Thyroid gland (tissue), 4 donors: ENCODE measurements around the gene UBL4B. TPM values are rescaled to one million over a fixed set of nuclear protein-coding genes. Genes with fewer than 3 reads are reported as not detected.

Source experiments
- DNase-seq, 2 donors: peaks; one replicate each; pipeline ENCODE4 v3.0.0-alpha.2; 2019
- H3K27ac ChIP-seq, 3 donors: fragments of 200-600 bp; sonication (generic); 1 replicate in 2 of 3; 2 replicates in 1 of 3; pipeline ENCODE4 v1.5.1; 2016 to 2019; ENCODE audit warnings: mild to moderate bottlenecking in 1 of 3, moderate library complexity in 1 of 3
- H3K27me3 ChIP-seq: fragments of 200-600 bp; sonication (generic); one replicate; pipeline ENCODE4 v1.5.1; 2019
- H3K36me3 ChIP-seq, 2 donors: fragments of 200-600 bp; sonication (generic); one replicate each; pipeline ENCODE4 v1.5.1; 2016 to 2019
- H3K4me1 ChIP-seq, 2 donors: fragments of 200-600 bp; sonication (generic); one replicate each; pipeline ENCODE4 v1.5.1; 2017 to 2019
- H3K4me3 ChIP-seq, 3 donors: fragments of 200-600 bp; sonication (generic); replicated peaks in 1 of 3; 1 replicate in 2 of 3; 2 replicates in 1 of 3; pipeline ENCODE4 v1.5.1; 2016; ENCODE audit warnings: mild to moderate bottlenecking in 1 of 3
- H3K9me3 ChIP-seq: fragments of 200-600 bp; sonication (generic); one replicate; pipeline ENCODE4 v1.5.1; 2017
- CTCF ChIP-seq, 6 experiments: fragments of 200-600 bp in 3 of 6; fragments of 450-650 bp in 3 of 6; sonication (generic) in 3 of 6; IDR thresholded peaks; one replicate each; pipeline ENCODE4 v1.5.1; 2016 to 2019; ENCODE audit warnings: antibody characterized with exemption in 6 of 6, mild to moderate bottlenecking in 2 of 6, inconsistent platforms in 1 of 6, moderate library complexity in 1 of 6
- POLR2A ChIP-seq, 2 donors: fragments of 450-650 bp; IDR thresholded peaks; one replicate each; pipeline ENCODE4 v1.6.1; 2017; ENCODE audit warnings: antibody characterized with exemption in 2 of 2, mild to moderate bottlenecking in 2 of 2, moderate library complexity in 1 of 2
- WGBS, 2 donors: methylation state at CpG; one replicate each; pipeline ENCODE4 v1.1.5; 2017; 5-methylcytosine and 5-hydroxymethylcytosine counted together
- intact Hi-C: fragments of 100-400 bp; cut with DNase I; formaldehyde crosslinking; loops from one replicate; pipeline ENCODE4 v1.15.1; 2023
- total RNA-seq, 4 donors: library from RNA; depleted of rRNA; stranded (reverse); fragments of >200 nt; gene quantifications; one replicate each; pipeline ENCODE4 v1.2.3, GENCODE V29; 2016

Gene UBL4B
- total RNA-seq, 4 donors from 2014 or later: 0.27 TPM; not detected in 3

DNA sequence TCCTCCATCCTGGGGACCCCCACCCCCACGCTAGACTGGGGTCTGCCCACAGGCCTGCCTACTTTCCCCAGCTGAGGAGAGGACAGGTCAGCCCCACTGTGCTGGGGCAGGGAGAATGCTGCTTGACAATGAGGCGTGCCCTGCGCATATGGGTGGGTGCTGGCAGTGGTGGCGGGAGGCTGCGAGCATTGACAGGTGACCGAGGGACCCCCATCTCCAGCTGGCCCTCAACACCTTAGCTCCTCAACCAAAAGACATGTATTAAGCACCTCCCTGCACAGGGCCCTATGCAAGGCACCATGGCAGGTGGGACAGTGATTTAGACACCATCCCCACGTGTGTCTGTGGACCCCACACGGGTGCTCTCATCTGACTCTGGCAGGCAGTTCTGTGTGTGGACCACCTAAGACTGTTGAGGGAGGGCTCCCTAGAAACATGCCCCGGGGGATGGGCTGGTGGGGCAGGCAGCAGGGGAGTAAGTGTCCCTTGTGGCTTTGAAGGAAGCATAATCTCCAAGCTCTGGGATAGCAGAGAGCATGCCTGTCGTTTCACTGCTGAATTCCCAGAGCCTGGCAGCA lies 23.4 kb upstream of the UBL4B start:
- DNase-seq: no peak
- H3K4me1 ChIP-seq: peaks cover 8% of the 10 kb centered on the region in 2 donors
- H3K9me3 ChIP-seq: no peaks in the 10 kb centered on the region
- TF ChIP-seq POLR2A (IDR thresholded peaks at IDR 0.05): no peak
- TF ChIP-seq CTCF (IDR thresholded peaks at IDR 0.05): no peak
- WGBS, 2 donors: 65 to 81% methylated on average over 4 to 5 of the region's 10 CpGs
- intact Hi-C loops: no loop called here
- no peak overlapping the region for H3K27ac ChIP-seq
- no peaks in the 10 kb centered on the region for H3K36me3 ChIP-seq
- no peak overlapping the region for H3K4me3 ChIP-seq
- H3K27me3 ChIP-seq: peaks cover 7% of the 10 kb centered on the region

GRCh38 chr1:110089561-110090275 lies 22.5 kb upstream of the UBL4B start:
- TF ChIP-seq POLR2A (IDR thresholded peaks at IDR 0.05): no peak
- no peak for TF ChIP-seq CTCF (IDR thresholded peaks at IDR 0.05)
- intact Hi-C loops: no loop called here
- WGBS, 2 donors: 61 to 73% methylated on average over 6 to 7 of the region's 7 CpGs

DNA sequence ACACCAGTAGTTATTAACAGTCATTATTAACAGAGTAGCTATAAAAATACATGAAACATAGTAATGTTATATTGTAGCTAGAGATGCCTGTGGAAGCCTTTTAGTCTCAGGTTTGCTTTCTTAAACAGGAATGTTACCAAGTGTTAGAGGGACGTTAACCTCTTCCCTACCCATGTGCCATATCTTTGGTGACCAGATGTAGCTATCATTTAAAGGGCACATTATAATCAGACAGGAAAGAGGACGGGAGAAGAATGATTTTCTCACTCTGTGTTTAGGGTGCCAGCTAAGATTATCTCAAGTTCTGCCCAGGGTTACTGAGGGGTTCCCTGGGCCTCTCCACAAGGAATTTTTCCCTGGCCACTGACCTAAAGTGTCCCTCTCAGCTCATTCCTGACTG lies 20.9 kb upstream of the UBL4B start:
- 79% methylated on average over 2 of the region's 2 CpGs for WGBS, 2 donors
- TF ChIP-seq POLR2A (IDR thresholded peaks at IDR 0.05) (no peak), CTCF (IDR thresholded peaks at IDR 0.05) (no peak)
- Histone ChIP-seq H3K4me1 (no peaks in the 10 kb centered on the region), H3K27me3 (no peaks in the 10 kb centered on the region), H3K27ac (no peak overlapping the region), H3K36me3 (no peaks in the 10 kb centered on the region), H3K4me3 (no peak overlapping the region), H3K9me3 (no peaks in the 10 kb centered on the region)
- intact Hi-C loops: no loop called here
- no peak for DNase-seq

More at GRCh38 chr1:110089561-110090275, 22.5 kb upstream of the UBL4B start:
- Histone ChIP-seq H3K4me3 (no peak overlapping the region), H3K9me3 (no peaks in the 10 kb centered on the region), H3K36me3 (no peaks in the 10 kb centered on the region), H3K4me1 (no peaks in the 10 kb centered on the region), H3K27ac (no peak overlapping the region), H3K27me3 (no peaks in the 10 kb centered on the region)
- no peak for DNase-seq

GRCh38 chr1:110091791-110092190 lies 20.5 kb upstream of the UBL4B start:
- no peaks in the 10 kb centered on the region for H3K36me3 ChIP-seq
- intact Hi-C loops: no loop called here
- no peak overlapping the region for H3K27ac ChIP-seq
- 74 to 78% methylated on average over 3 of the region's 3 CpGs for WGBS, 2 donors
- H3K9me3 ChIP-seq: no peaks in the 10 kb centered on the region
- H3K4me3 ChIP-seq: no peak overlapping the region
- TF ChIP-seq CTCF (IDR thresholded peaks at IDR 0.05) (no peak), POLR2A (IDR thresholded peaks at IDR 0.05) (no peak)
- H3K4me1 ChIP-seq: no peaks in the 10 kb centered on the region
- no peak for DNase-seq
- H3K27me3 ChIP-seq: no peaks in the 10 kb centered on the region

DNA sequence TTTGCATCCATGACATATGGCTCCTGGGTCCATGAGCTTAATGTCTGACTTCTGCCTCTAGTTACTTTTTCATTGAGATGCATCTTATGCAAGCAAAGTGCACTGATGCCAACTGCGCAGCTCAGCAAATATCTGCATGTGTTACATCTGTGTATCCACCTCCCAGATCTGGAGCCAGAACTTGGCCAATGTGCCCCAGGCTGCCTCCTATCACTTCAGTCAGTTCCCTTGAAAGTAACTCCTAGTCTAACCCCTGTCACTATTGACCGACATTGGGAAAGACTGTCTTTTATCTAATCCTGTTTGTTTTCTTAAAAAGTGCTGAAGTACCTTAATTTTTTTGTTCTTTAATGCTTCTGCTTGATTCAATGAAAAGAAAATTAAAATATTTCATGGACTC lies 19.3 kb upstream of the UBL4B start:
- WGBS, 2 donors: 88 to 95% methylated on average over 2 of the region's 2 CpGs
- H3K9me3 ChIP-seq: no peaks in the 10 kb centered on the region
- TF ChIP-seq CTCF (IDR thresholded peaks at IDR 0.05) (no peak), POLR2A (IDR thresholded peaks at IDR 0.05) (no peak)
- no peak overlapping the region for H3K4me3 ChIP-seq
- H3K27me3 ChIP-seq: no peaks in the 10 kb centered on the region
- DNase-seq: no peak
- intact Hi-C loops: no loop called here
- no peaks in the 10 kb centered on the region for H3K4me1 ChIP-seq
- H3K36me3 ChIP-seq: no peaks in the 10 kb centered on the region
- no peak overlapping the region for H3K27ac ChIP-seq
